ENCODE results near the gene SERTAD3. TPM values are rescaled to one million over a fixed set of nuclear protein-coding genes. Genes with fewer than 3 reads are reported as not detected.

SERTAD3 gene
- total and polyA plus RNA-seq, 2 of the 4 experiments (the other 2 are of a cell fraction) = 20.5 to 23.3 TPM

- TF ChIP-seq USF2 (IDR thresholded peaks at IDR 0.05; ENCODE audit: low read depth, low read length) = no peak
- no peak for TF ChIP-seq POLR2A (IDR thresholded peaks at IDR 0.05; ENCODE audit: low read depth, low read length)
- TF ChIP-seq FOS (IDR thresholded peaks at IDR 0.05; ENCODE audit: low read depth, low read length) = no peak
These were observed 21.2 kb downstream of the SERTAD3 start (continued) for GRCh38 chr19:40422748-40423566.

Measured in IMR-90 (cell line).